Erythroblast (primary cell): ENCODE results near the gene MYO1D.
"Not testable (repeated sequence)": the region's sequence is repeated elsewhere in the genome, so short reads cannot be mapped to it uniquely, and the experiment has no call there.

Source experiments
- GATA1 ChIP-seq: IDR thresholded peaks from 2 replicates; pipeline ENCODE4 v1.6.1; 2011; ENCODE audit warnings: low read depth, mild to moderate bottlenecking, control low read depth, low read length, moderate library complexity
- POLR2A ChIP-seq: IDR thresholded peaks from 2 replicates; pipeline ENCODE4 v1.6.1; 2011; ENCODE audit warnings: mild to moderate bottlenecking, low read length

DNA sequence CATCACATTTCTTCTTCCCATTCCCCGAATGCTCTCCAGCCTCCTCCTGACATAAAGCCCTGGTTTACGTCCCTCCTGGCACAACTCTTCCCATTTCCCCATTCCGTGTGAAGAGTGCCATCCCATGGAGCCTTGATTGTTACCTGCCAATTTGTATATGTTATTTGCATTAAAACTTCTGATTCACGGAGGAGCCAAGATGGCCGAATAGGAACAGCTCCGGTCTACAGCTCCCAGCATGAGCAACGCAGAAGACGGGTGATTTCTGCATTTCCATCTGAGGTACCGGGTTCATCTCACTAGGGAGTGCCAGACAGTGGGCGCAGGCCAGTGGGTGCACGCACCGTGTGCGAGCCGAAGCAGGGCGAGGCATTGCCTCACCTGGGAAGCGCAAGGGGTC lies 10.0 kb upstream of the MYO1D start:
- not testable (repeated sequence) for TF ChIP-seq POLR2A, GATA1
